ENCODE measurements around the gene TPRX1.
"Not testable (repeated sequence)": the region's sequence is repeated elsewhere in the genome, so short reads cannot be mapped to it uniquely, and the experiment has no call there.

Gene TPRX1

GRCh38 chr19:47805313-47805712, 962 bp upstream of the TPRX1 start:
- H3K4me3 ChIP-seq (ENCODE audit: low read depth, low read length), result no peak overlapping the region
- no peak for DNase-seq
- TF ChIP-seq CTCF (IDR thresholded peaks at IDR 0.05; ENCODE audit: low read depth, low read length), result no peak

GRCh38 chr19:47803671-47804070, 680 bp downstream of the TPRX1 start:
- H3K36me3 ChIP-seq; H3K27me3 ChIP-seq; H3K4me3 ChIP-seq (ENCODE audit: low read depth, low read length); H3K4me1 ChIP-seq; H3K9me3 ChIP-seq; DNase-seq: not testable (repeated sequence)

More at GRCh38 chr19:47805313-47805712, 962 bp upstream of the TPRX1 start:
- Histone ChIP-seq H3K4me1 (no peaks in the 10 kb centered on the region), H3K9me3 (no peaks in the 10 kb centered on the region), H3K27me3 (no peaks in the 10 kb centered on the region), H3K36me3 (no peaks in the 10 kb centered on the region)

- not testable (repeated sequence) for H3K4me1 ChIP-seq; H3K9me3 ChIP-seq; H3K4me3 ChIP-seq (ENCODE audit: low read depth, low read length); H3K36me3 ChIP-seq; H3K27me3 ChIP-seq; DNase-seq
Observed at GRCh38 chr19:47803148-47803547, 1.2 kb downstream of the TPRX1 start.

GRCh38 chr19:47802521-47803043, 1.8 kb downstream of the TPRX1 start:
- Histone ChIP-seq H3K27me3 (no peaks in the 10 kb centered on the region; the same call in 1 of the 2 replicates), H3K9me3 (no peaks in the 10 kb centered on the region), H3K36me3 (no peaks in the 10 kb centered on the region), H3K4me3 (ENCODE audit: low read depth, low read length) (no peak overlapping the region), H3K4me1 (no peaks in the 10 kb centered on the region)
- no peak for TF ChIP-seq CTCF (IDR thresholded peaks at IDR 0.05; ENCODE audit: low read depth, low read length)
- no peak for DNase-seq

GRCh38 chr19:47801270-47801669, 3.1 kb downstream of the TPRX1 start:
- no peak overlapping the region for H3K4me3 ChIP-seq (ENCODE audit: low read depth, low read length)
- H3K9me3 ChIP-seq, result no peaks in the 10 kb centered on the region
- H3K36me3 ChIP-seq, result no peaks in the 10 kb centered on the region
- no peak for TF ChIP-seq CTCF (IDR thresholded peaks at IDR 0.05; ENCODE audit: low read depth, low read length)
- H3K4me1 ChIP-seq, result no peaks in the 10 kb centered on the region
- DNase-seq, result no peak
- no peaks in the 10 kb centered on the region; the same call in 1 of the 2 replicates for H3K27me3 ChIP-seq

GRCh38 chr19:47798904-47799266, 5.5 kb downstream of the TPRX1 start:
- no peaks in the 10 kb centered on the region; the same call in 1 of the 2 replicates for H3K27me3 ChIP-seq
- no peak for TF ChIP-seq CTCF (IDR thresholded peaks at IDR 0.05; ENCODE audit: low read depth, low read length)
- H3K36me3 ChIP-seq, result no peaks in the 10 kb centered on the region
- no peaks in the 10 kb centered on the region for H3K4me1 ChIP-seq
- no peak overlapping the region for H3K4me3 ChIP-seq (ENCODE audit: low read depth, low read length)
- H3K9me3 ChIP-seq, result no peaks in the 10 kb centered on the region
- DNase-seq, result no peak

- no peaks in the 10 kb centered on the region for H3K9me3 ChIP-seq
- TF ChIP-seq CTCF (IDR thresholded peaks at IDR 0.05; ENCODE audit: low read depth, low read length), result no peak
- H3K36me3 ChIP-seq, result no peaks in the 10 kb centered on the region
- no peak overlapping the region for H3K4me3 ChIP-seq (ENCODE audit: low read depth, low read length)
- no peak for DNase-seq
- H3K27me3 ChIP-seq, result no peaks in the 10 kb centered on the region; the same call in 1 of the 2 replicates
- H3K4me1 ChIP-seq, result no peaks in the 10 kb centered on the region
Observed at GRCh38 chr19:47797996-47798903, 6.1 kb downstream of the TPRX1 start.

Data from BE2C (cell line).